PC-9 (cell line): Measurements from ENCODE around the gene TSHZ2.

Experiments used
- EZH2 ChIP-seq: fragments of 200-600 bp; sonication (generic); IDR thresholded peaks from 2 replicates; pipeline ENCODE4 v1.8.0; 2017; ENCODE audit warnings: antibody characterized with exemption, low read depth
- TF ChIP-seq, protein P1 (sequence below): fragments of 200-600 bp; sonication (generic); conservative IDR thresholded peaks from 2 replicates; pipeline ENCODE4 v1.6.1; 2017; ENCODE audit warnings: mixed run types, antibody characterized with exemption, mild to moderate bottlenecking, moderate library complexity

DNA sequence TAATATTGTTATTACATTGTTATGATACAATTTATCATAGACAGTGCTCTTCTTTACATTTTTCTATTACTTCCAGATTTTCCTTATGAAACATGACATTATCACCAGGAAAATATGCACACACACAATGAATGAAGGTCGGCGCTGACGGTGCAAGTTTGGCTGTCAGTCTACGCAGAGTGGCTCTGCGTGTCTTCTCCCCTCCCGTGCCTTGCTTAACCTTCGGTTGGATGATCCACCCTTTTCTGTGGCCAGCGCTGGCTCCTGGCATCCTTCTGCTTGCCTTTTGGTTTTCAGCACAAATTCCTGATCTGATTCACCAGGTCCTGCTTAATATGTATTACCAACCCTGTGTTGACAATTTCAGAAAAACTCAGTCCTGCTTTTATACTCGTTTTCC is 157.4 kb downstream of the TSHZ2 start:
- TF ChIP-seq, protein P1, sequence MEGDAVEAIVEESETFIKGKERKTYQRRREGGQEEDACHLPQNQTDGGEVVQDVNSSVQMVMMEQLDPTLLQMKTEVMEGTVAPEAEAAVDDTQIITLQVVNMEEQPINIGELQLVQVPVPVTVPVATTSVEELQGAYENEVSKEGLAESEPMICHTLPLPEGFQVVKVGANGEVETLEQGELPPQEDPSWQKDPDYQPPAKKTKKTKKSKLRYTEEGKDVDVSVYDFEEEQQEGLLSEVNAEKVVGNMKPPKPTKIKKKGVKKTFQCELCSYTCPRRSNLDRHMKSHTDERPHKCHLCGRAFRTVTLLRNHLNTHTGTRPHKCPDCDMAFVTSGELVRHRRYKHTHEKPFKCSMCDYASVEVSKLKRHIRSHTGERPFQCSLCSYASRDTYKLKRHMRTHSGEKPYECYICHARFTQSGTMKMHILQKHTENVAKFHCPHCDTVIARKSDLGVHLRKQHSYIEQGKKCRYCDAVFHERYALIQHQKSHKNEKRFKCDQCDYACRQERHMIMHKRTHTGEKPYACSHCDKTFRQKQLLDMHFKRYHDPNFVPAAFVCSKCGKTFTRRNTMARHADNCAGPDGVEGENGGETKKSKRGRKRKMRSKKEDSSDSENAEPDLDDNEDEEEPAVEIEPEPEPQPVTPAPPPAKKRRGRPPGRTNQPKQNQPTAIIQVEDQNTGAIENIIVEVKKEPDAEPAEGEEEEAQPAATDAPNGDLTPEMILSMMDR, result no peak
- TF ChIP-seq EZH2, result no peak
